GM12891 (cell line): ENCODE results near the gene TECTB.
A peak's percentile ranks its signal among the peaks of the same experiment; 100 is the strongest.

Experiments used
- DNase-seq: peaks from one replicate; pipeline ENCODE4 v3.0.0; 2011; ENCODE audit warnings: low spot score; ENCODE audit not compliant: insufficient read length
- FAIRE-seq: peaks from 2 replicates; lab custom pipeline; 2011; peaks lifted over from hg19 to GRCh38; lab: Jason Lieb, UNC
- PAX5 ChIP-seq: IDR thresholded peaks from 2 replicates; pipeline ENCODE4 v1.6.1; 2011; ENCODE audit warnings: low read length, moderate library complexity, mild to moderate bottlenecking; ENCODE audit not compliant: insufficient read depth, severe bottlenecking
- POLR2A ChIP-seq: IDR thresholded peaks from 2 replicates; pipeline ENCODE4 v1.6.1; 2011; ENCODE audit warnings: low read depth, low read length, control low read depth
- POLR2AphosphoS5 ChIP-seq: IDR thresholded peaks from 2 replicates; pipeline ENCODE4 v1.6.1; 2011; ENCODE audit warnings: low read depth, low read length, control low read depth
- POU2F2 ChIP-seq: IDR thresholded peaks from 2 replicates; pipeline ENCODE4 v1.6.1; 2011; ENCODE audit warnings: low read depth, mild to moderate bottlenecking, control low read depth, low read length, moderate library complexity
- SPI1 ChIP-seq: IDR thresholded peaks from 2 replicates; pipeline ENCODE4 v1.6.1; 2011; ENCODE audit warnings: low read depth, low read length, control low read depth
- TAF1 ChIP-seq: IDR thresholded peaks from 2 replicates; pipeline ENCODE4 v1.6.1; 2011; ENCODE audit warnings: low read depth, low read length, control low read depth

Gene TECTB

DNA sequence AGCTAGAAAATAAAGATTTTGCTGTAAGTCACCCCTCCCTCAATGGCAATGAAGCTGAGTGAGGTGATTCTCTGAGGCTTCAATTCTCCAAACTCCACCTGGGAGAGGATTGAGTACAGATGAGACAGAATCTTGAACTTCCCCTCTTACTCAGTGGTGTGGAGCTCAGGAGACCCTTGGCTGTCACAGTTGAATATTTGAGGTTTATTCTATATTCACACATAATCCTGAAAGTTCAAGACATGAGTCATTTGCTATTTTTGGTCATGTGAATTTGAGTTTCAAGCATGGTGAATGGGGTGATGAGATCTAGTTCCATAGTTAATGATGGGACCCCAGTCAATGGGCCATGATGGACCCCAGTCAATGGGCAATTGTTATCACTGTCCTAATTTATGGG, 13.9 kb upstream of the TECTB start:
- FAIRE-seq (no peak), DNase-seq (no peak)
- 0 out of 2 replicates have a peak, but pooled peaks have one; percentile 4 for TF ChIP-seq SPI1
- no peak for TF ChIP-seq PAX5
- TF ChIP-seq POLR2AphosphoS5: no peak

DNA sequence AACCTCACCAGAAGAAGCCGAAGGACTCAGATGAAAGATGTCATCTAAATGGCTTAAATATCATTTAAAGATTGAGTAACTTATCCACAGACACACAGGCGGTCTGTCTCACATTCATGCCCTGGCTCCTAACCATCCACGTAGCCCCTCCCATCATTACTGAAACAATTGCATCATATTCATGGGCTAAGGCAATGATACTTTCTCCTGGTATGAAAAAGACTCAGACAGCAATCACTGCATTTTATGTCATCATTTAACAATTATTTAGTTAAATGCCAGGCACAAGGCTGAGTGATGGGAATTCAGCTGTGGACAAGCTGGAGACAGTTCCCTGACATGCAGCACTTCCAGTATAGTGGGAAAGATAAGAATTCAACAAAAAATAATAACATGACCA, 11.2 kb upstream of the TECTB start:
- DNase-seq: no peak
- FAIRE-seq: no peak
- TF ChIP-seq POLR2A (no peak), POU2F2 (no peak), TAF1 (no peak), SPI1 (no peak), PAX5 (no peak), POLR2AphosphoS5 (no peak)

DNA sequence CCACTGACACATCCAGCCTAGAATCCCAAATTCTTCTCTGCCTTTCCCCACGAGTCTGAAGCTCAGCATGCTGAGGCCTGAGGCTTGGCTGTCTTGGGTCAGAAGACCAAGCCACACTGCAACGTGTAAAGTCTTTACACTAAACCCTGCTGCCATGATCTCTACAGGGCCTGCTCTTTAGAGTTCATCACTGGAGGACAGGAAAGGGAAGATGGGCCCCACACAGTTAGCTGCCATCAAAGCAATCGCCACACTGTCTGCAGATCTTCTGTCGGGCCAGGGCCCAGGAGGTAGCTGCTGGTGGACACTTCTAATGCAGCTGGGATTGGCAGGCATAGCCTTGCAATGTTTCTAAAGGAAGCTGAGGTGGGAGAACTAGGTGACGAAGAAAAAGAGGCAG, 8.4 kb upstream of the TECTB start:
- TF ChIP-seq POU2F2: no peak
- TF ChIP-seq POLR2A: no peak
- TF ChIP-seq PAX5: no peak
- no peak for TF ChIP-seq TAF1
- TF ChIP-seq SPI1: no peak
- no peak for TF ChIP-seq POLR2AphosphoS5
- DNase-seq (no peak), FAIRE-seq (no peak)

DNA sequence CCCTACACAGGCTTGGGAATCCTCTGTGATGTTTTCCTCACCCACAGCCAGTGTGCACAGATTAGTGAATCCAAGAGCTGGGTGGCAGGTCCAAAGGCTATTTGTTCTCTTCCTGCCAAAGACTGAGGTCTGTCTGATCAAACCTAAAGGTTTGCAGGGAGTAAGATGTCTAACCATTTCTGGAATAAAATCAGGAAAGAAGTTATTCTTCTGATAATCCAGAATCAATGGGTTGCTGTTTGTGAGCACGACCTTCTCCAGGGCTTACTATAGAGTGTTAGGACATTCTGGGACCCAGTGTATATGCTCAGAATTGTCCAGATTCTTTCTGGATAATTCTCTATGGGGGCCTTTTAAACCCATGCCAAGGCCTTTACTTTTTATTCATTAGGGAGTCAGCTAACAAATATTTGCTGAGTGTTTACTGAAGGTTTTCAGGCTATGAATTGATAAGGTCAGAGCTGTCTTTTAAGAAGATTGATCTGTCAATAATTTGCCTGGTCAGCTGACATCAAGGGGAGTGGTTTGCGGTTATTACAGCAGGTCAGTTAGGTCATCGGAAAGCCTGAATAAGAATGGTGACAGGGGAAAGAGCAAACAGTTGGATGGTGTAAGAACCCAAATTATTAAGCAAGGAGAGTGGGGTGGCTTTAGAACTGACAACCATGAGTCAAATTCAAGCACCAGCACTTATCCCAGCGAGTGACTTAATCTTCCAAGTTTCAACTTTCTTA, 7.5 kb upstream of the TECTB start:
- FAIRE-seq: no peak
- no peak for TF ChIP-seq SPI1
- TF ChIP-seq POLR2AphosphoS5: no peak
- TF ChIP-seq PAX5: no peak
- TF ChIP-seq POU2F2: no peak
- no peak for TF ChIP-seq POLR2A
- TF ChIP-seq TAF1: no peak

DNA sequence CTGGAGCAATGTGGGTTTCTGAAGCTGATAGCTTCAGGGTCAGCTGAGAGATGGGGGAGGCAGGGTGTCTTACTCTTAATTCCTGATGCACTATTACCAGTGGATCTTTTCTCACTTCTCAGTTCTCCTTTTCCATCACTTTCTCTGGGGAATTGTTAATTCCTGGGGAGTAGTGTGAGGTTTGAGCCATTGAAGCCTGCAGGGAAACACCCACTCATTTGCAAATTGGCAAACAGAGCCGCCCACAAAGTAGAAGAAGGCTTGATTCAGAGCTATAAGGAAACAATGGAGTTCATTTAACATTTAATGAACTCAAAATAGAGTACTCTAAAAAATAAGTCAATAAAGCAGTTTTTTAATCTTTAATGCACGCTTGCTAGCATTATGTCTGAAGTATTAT, 4.3 kb upstream of the TECTB start:
- DNase-seq (no peak), FAIRE-seq (no peak)
- TF ChIP-seq TAF1: no peak

More for the DNA sequence above, 7.5 kb upstream of the TECTB start:
- no peak for DNase-seq

DNA sequence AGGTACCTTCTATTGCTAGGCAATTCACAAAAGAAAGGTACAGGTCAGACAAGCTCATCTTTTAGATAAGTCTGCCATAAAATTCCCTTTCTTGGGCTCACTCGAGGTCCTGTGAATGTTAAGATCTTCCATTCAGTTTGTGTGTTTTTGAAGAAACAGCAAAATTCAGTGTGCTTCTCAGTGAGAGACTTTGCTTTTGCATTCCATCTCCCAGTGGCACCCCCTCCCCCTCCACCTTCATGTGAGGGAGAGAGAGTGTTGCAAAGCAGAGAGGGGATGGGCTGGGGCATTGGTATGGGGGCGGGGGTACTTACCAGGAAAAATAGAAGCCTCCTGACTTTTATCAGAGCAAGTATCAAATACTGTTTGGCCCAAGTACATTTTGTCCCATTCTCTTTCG, 3.8 kb upstream of the TECTB start:
- FAIRE-seq: no peak
- no peak for DNase-seq
- TF ChIP-seq SPI1 (no peak), POLR2A (no peak), POU2F2 (no peak), POLR2AphosphoS5 (no peak), PAX5 (no peak), TAF1 (no peak)

DNA sequence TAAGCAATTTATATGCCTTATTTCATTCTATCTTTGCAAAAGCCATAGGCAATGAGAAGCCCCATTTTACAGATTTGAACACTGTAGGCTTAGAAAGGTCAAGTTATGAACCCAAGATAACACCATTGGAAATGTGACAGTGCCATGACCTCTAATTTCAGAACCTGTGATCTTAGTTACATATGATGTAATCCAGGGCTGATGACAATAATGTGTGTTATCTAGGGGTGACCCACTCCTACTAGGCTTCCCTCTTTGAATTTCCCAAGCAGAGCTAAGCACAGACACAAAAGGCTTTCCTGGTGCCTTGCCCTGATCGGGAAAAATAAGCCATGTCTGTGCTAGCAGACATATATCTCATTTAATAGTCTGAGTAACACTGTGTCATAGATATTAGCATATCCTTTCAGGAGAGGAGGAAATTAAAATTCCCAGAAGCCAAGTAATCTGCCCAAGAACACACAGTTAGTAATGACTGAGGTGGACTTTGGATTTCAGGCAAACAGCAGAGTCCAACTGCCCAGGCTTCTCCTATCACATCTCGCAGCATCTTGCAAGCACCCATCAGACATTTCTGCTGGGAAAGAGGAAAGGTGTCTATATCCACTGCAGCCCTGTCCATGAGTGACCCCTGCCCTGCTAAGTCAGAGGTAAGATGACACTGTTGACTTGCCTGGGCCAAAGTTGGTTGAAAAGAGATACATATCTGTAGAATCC, 2.8 kb upstream of the TECTB start:
- TF ChIP-seq POLR2A (no peak), PAX5 (no peak), POLR2AphosphoS5 (no peak), SPI1 (no peak), TAF1 (no peak), POU2F2 (no peak)
- no peak for FAIRE-seq
- DNase-seq: no peak

DNA sequence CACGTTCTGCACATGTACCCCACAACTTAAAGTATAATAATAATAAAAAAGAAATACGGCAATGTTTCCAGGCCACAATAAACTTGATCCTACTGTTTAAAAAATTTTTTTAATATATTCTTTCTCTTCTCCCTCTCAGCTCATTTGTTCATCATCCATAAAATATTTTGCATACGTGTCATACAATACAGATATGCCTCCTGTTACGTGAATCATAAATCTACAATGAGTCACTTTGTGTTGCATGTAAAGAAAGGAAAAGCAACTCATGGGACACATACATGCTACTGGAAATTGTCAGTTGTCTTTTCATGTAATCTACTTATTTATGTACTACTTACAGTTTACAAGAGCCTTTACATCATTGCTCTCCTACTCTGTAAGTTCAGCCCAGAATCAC, 1.1 kb upstream of the TECTB start:
- no peak for FAIRE-seq
- no peak for DNase-seq
- TF ChIP-seq PAX5: no peak
- TF ChIP-seq POLR2A: no peak
- TF ChIP-seq POLR2AphosphoS5: no peak
- TF ChIP-seq SPI1: no peak
- TF ChIP-seq TAF1: no peak

DNA sequence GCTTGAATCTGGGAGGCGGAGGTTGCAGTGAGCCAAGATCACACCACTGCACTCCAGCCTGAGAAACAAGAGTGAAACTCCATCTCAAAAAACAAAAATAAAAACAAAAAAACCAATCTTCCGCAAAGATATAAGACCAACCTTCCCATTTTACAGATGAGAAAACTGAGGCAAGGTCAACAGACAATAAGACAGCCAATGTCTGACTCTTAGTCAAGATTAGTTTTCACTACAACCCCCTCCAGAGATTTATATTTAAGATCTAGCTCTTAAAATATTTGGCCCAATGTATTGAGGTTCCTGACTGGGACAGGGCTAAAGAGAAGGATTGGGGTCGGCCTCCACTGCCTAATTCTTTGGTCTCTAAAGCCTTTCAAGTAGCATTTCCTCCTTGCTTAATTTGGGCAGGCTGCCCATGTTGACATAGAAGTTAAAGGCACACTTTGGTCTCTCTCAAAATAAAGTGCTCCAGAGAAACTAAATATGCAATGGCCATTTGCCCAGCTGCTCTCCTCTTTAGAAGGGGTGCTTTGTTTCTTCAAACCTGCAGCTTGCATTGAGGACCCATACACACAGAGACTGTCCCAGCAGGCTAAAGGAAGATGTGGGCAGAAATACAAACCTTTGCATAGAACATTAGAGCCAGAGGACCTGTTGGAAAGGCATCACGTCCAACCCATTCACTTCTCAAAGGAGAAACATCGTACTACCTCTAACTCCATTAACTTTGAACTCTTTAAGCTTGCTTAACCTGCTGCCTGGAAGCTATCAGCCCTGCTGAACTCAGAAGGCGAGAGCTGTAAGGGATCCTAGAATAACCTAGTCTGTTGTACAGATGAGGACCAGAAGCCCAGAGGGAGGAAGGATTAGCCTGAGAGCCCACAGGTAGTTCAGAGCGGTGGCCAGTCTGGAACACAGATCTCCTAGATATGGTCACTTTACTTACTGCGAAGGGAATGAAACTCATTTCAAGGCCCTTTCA, 3.9 kb downstream of the TECTB start:
- no peak for FAIRE-seq
- DNase-seq: no peak
- no peak for TF ChIP-seq POLR2A
- TF ChIP-seq SPI1: no peak
- no peak for TF ChIP-seq TAF1
- TF ChIP-seq PAX5: no peak

DNA sequence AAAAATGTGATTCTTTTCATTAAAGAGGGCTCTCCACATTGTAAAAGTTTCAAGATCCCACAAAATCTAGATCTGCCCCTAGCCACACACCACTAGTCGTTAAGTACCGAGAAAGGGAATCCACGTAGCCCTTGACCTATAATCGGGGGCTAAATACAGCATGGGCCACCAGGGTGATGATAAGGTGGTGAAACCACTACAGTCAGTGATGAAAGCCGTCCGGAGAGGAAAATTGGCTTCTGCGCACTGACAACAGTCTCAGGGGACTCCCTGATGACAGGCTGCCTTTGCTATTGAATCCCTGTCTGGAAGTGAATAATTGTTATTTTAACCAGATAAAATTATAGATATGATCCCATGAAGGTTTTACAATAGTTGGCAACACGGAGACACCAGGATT, 4.6 kb downstream of the TECTB start:
- no peak for TF ChIP-seq POLR2AphosphoS5
- no peak for TF ChIP-seq PAX5
- TF ChIP-seq SPI1: no peak
- TF ChIP-seq POLR2A: no peak
- TF ChIP-seq POU2F2: no peak
- TF ChIP-seq TAF1: no peak
- FAIRE-seq: no peak
- no peak for DNase-seq
